GM10847 (cell line): ENCODE measurements around the gene FETUB.

Source experiments
- POLR2A ChIP-seq: IDR thresholded peaks from 2 replicates; pipeline ENCODE4 v1.6.1; 2011; ENCODE audit not compliant: insufficient read length; ENCODE audit errors: extremely low read depth

Gene FETUB

GRCh38 chr3:186620213-186621092 is 19.7 kb upstream of the FETUB start:
- TF ChIP-seq POLR2A = no peak

DNA sequence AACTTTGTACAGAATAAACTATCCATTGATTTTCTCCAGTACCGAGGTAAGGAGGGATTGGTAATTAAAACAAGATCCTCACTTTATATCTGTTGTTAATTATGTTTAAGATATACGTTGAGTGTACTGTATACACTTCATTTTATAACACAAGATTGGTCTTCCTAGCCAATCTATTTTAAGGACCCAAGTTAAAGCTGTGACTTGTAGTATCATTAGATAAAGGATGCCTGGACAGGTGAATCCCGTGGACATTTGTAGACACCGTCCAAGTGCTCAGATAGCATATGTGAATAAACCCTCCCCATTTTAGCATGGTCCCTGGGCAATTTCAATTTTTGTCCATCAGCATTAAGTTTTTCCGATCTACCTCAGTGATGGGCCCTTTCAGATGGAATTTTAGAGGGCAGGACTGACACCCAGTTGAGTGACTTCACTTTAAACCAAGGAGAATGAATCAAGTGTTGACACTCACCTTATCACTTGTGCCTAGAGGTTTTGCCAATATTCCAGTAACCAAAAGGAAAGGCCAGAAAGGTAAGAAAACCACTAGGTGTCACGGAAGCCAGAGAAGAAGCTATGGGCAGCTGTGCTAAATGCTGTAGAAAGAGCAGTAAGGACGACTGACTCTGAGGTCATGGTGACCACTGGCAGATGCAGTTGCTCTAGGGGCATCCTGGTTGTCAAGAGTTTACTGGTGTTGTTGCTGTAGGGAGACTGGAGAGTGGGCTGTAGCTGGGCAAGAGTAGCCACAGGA is 18.1 kb upstream of the FETUB start:
- TF ChIP-seq POLR2A = no peak

DNA sequence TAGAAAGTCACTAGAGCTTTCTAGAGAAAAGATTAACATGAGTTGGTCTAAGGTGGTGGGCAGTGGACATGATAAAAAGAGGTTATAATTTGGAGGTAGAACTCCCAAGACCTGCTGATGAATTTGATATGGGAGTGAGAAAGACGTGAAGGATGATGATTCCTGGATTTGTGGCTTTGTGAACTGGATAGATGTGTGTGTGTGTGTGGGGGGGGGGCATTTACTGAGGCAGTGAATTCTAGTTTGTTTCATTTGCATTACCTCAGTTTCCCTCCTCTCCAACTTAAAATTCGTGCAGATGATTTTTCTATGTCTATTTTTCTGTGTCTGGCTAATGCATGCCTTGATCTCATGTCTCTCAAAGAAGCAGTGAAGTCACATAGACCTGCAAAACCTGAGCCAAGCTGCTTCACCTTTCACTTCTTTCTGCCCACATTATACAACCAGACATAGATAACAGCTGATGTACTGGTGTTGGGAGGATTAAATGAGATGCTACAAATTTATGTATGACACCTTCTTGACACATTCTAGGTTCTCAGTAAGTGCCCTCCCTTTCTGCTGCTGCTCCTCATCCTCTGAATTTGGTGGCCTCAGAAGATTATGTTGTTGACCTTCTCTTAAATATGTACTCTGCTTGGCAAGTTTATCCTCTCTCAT is 17.4 kb upstream of the FETUB start:
- no peak for TF ChIP-seq POLR2A

- TF ChIP-seq POLR2A = no peak
Observed at GRCh38 chr3:186624598-186624997, 15.6 kb upstream of the FETUB start.

- no peak for TF ChIP-seq POLR2A
Observed at GRCh38 chr3:186625600-186626042, 14.6 kb upstream of the FETUB start.

DNA sequence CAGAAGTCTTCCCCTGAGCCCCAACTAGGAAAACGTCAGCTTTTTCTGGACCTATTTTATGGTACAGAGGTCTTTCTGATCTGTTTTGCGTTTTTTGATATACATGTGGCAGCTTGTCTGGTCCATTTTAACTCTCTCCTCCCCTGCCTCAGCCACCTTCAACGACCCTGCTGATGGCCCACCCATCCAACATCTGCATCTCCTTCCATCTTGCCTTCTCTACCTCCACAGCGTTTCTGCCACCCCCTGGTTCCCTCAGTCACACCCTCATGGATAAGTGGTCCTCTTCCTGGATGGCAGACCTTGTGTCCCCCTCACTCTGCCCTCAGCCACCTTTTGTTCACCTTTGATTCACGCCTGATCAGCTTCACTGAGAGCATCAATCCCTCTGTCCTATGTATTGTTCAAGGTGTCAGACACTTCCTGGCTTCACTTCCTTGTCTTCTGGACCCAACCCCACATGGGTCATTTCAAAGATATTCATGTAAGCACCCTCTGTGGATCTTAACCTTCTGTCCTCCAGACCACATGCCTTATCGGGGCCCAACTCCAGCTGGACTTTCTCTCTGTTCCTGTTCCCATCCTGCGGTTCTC is 13.8 kb upstream of the FETUB start:
- no peak for TF ChIP-seq POLR2A

DNA sequence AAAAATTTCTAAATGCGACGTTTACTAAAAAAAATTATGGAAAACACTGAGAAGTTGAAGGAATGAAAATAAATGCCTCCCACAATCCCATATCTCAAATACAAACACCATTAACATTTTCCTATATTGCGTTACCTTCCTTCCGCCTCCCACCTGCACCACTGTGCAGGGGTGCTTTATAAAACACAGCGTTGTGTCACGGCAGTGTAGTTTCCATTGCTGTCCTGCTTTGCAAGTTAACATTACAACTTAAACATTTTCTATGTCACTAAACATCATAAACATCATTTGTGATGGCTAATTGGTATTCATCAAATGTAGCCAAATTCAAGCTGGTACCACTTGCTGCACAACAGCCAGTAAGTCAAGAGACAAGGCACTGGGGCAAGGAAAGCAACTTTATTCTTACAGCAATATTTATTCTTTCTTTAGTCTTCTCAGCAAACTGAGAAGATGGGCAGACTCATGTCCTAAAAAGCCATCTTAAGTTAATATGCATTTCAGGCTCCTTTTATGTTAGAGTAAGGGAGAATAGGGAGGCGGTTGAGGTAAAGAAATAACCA is 12.3 kb upstream of the FETUB start:
- no peak for TF ChIP-seq POLR2A

DNA sequence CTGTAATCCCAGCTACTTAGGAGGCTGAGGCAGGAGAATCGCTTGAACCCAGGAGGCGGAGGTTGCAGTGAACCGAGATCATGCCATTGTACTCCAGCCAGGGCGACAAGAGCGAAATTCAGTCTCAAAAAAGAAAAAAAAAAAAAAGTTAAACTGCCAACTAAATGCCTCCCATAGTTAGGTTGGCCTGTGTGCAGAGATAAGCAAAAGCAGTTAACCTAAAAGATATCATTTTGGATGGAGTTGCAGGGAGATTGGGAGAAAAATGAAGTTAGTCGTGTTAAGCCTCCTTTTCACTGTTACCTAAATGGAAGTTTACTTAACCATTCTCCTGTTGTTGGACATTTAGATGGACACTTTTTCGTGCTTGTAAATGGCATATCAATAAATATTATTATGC is 11.4 kb upstream of the FETUB start:
- TF ChIP-seq POLR2A = no peak

GRCh38 chr3:186630950-186631641 is 9.1 kb upstream of the FETUB start:
- no peak for TF ChIP-seq POLR2A

GRCh38 chr3:186633481-186633880 is 6.7 kb upstream of the FETUB start:
- no peak for TF ChIP-seq POLR2A

DNA sequence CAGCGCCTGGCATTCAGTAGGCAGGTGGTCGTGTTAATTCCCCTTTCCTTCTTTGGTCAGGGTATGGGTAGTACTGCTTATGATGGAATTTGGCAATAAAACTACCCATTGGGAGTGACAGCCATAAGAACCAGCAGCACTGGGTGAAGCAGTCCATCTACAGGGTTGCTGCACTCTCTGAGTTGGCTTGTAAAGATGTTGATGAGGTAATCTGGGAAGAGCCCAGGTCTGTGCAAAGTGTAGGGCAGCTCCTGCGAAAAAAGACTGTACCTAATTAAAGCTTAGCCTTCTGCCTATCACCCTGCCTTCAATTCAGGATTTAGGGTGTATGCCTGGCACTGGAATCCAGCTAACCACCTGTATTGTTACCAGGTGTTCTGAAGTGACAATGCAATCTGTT is 4.7 kb upstream of the FETUB start:
- TF ChIP-seq POLR2A = no peak

GRCh38 chr3:186636536-186636935 is 3.7 kb upstream of the FETUB start:
- no peak for TF ChIP-seq POLR2A

DNA sequence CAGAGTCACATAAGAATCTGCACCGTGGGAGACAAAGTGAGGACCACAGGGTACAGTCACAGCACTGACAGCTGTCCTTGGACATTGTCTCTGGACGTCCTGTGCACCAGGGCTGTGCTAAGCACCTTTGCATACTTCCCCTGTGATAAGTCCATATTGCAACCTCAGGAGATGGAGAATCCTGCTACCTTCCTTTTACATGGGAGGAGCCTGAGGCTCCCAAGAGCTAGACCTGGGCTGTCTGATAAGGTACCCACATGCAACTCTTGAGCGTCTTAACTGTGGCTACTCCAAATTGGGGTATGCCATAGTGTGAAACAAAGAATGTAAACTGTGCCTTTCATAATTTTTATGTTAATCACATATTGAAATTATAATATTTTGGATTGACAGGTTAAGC is 2.5 kb upstream of the FETUB start:
- TF ChIP-seq POLR2A = no peak

DNA sequence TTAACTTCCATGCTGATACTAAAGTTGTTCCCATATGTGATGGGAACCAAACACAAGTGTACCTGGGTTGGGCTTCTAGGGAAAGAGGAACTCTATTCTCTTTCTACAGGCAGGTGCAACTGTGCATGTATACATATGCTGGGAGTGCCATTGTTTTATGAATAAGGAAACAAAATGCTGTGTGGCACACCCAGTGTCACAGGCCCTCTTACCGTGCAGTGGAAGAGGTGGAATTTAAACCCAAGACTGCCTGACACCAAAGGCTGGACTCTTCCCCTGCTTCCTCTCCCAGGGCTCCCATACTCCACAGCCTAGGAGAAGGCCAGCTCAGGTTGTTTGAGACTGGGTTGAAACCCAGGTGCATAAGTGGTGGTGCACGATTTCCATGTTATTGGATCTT is 1.9 kb upstream of the FETUB start:
- no peak for TF ChIP-seq POLR2A

DNA sequence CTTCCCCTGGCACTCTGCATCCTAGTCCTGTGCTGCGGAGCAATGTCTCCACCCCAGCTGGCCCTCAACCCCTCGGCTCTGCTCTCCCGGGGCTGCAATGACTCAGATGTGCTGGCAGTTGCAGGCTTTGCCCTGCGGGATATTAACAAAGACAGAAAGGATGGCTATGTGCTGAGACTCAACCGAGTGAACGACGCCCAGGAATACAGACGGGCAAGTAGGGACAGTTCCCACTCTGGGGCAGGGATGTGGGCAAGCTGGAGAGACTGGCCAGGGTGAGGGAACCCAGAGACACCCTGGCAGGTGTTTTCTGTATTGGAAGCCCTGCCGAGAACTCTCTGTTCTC is 247 bp downstream of the FETUB start:
- TF ChIP-seq POLR2A = no peak
